Urothelium cell line (cell line): ENCODE results near the gene ANKRD11.
"Not testable (repeated sequence)": the region's sequence is repeated elsewhere in the genome, so short reads cannot be mapped to it uniquely, and the experiment has no call there.

Experiments
- DNase-seq: peaks from one replicate; pipeline ENCODE4 v3.0.0; 2011; ENCODE audit warnings: low spot score, mixed read lengths
- FAIRE-seq: peaks from 2 replicates; lab custom pipeline; 2011; peaks lifted over from hg19 to GRCh38; lab: Jason Lieb, UNC

The ANKRD11 gene

DNA sequence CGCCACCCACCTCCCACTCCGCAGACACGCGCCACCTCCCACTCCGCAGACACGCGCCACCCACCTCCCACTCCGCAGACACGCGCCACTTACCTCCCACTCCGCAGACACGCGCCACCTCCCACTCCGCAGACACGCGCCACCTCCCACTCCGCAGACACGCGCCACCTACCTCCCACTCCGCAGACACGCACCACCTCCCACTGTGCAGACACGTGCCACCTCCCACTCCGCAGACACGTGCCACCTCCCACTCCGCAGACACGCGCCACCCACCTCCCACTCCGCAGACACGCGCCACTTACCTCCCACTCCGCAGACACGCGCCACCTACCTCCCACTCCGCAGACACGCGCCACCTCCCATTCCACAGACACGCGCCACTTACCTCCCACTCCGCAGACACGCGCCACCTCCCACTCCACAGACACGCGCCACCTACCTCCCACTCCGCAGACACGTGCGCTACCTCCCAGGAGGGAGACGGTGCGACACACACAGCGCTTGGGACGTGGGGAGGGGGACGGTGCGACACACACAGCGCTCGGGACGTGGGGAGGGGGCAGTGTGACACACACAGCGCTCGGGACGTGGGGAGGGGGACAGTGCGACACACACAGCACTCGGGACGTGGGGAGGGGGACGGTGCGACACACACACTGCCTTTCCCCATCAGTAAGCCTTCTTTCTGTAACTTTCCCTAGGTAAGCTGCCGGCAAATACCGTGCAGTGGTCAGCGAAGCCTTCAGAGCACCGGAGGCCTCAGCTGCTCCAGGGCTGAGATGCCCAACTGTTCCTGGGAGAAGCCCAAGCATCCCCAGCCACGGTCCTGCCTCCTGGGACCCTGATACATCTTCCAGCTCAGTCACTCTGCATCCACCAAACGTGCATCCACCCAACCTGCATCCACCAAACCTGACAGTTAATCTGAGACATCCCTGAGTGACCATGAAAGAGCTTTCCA, 183.6 kb downstream of the ANKRD11 start:
- not testable (repeated sequence) for DNase-seq, FAIRE-seq

DNA sequence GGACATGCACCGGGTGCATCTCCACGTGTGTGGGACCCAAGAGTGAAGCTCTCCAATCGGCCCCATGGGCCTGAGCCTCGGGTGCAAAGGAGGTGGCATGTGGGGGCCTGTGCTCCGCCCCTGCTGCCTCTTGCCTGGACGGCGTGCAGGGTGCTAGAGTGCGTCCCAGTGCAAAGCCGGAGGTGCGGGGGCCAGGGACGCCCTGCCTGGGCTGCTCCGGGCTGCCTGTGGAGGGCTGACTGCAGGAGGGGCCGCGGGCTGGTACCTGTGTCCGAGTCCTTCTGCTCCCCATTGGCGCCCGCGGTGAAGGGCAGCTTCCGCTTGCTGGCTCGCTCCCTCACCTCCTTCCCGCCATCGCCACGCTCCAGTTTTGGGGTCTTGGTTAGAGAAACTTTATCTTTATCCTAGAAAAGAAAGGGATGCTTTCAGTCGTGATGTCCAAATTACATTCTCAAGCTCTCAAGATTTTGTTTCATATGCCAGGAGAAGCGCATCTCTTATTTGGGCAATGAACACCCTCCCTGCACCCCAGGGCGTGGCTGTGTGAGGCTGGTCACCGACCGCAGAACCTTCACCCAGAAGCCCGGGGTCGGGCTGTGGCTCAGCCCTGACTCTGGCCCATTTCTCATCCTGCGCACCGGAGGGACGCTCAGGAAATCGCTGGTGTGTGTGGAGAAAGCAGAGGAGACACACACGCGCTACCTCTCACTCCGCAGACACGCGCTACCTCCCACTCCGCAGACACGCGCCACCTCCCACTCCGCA, 185.2 kb downstream of the ANKRD11 start:
- no peak for FAIRE-seq

DNA sequence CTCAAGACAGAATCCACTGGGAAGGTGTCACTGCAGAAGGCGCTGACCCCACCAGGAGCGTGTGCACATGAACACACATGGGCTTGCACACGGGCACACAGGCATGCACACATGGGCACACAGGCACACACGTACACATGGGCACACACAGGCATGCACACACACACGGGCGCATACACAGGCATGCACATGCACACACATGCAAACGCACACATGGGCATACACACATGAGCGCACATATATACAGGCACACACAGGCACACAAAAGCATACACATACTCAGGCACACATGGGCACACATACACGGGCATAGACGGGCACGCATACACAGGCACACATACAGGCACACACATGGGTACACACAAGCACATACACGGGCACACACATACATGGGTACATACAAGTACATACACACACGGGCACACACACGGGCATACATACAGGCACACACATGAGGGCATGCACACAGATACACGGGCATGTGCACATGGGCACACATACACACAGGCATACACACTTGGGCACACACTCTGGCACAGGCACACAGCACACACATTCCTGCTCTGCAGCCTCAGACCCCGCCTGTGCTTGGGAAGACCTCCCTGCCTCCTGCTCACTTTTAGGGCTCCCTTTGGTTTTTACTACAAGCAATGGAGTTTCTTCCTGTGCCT, 186.0 kb downstream of the ANKRD11 start:
- FAIRE-seq (peak; percentile 89), DNase-seq (no peak)

More for the DNA sequence above, 185.2 kb downstream of the ANKRD11 start:
- no peak for DNase-seq

DNA sequence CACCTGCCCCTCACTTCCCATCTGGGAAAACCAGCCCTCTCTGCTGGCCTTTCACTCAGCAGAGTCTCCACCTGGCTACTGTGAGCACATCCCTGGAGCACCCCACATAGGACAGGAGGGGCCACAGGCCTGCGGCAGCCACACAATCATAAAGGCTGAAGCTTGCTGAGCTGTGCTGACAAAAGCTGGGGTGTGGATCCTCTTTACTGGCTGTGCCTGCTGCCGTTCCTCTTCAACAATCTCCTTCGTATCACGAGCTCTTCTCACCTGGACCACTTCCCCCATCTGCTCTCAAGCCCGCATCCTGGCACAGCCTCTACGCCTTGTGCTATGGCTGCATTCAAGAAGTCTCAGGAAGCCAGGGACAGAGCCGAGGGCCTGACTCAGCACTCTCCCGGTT, 186.7 kb downstream of the ANKRD11 start:
- FAIRE-seq = no peak

DNA sequence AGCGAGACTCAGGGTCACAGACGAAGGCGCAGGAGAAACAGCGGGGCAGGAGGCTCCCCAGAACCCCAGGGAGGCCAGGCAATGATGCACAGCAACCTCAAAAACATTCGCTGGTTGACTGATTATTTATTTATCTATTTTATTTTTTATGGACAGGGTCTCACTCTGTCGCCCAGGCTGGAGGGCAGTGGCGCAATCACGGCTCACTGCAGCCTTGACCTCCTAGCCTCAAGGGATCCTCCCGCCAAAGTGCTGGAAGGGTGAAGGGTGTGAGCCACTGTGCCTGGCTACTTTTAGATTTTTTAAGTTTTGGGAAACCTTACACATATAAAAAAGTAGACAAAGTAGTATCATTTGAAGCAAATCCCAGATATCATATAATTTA, 189.4 kb downstream of the ANKRD11 start:
- FAIRE-seq = no peak

More for the DNA sequence above, 186.7 kb downstream of the ANKRD11 start:
- DNase-seq = no peak

DNA sequence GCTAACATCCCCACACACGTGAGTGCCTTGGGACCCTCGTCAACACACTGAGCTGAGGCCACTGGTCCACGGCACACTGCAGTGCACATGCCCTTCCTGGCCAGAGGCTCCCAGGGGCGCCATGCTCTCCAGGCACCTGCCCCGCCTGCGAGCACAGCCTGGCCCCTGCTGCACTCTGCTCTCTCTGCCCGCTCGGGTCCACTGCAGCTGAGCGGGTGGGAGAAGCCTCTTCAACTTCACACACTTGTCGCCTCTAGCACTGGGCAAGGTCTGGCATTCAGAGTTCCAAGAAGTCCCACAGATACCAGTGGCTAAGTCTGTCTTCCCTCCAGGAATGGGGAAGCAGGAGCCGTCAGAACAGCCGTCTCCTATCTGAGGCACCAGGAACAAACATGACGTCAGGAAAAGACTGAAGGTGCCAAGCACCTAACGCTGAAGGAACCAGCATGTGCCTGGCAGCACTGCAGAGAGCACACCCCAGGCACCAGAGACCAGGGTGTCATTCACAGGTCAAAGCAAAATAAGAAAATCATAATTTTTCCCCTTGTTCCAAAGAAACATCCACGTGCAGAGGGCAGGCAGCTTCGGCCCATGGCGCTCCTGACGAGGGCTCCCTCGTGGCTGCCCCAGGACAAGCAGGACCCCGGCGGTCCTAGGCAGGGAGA, 189.9 kb downstream of the ANKRD11 start:
- no peak for FAIRE-seq

More for the DNA sequence above, 189.4 kb downstream of the ANKRD11 start:
- no peak for DNase-seq

DNA sequence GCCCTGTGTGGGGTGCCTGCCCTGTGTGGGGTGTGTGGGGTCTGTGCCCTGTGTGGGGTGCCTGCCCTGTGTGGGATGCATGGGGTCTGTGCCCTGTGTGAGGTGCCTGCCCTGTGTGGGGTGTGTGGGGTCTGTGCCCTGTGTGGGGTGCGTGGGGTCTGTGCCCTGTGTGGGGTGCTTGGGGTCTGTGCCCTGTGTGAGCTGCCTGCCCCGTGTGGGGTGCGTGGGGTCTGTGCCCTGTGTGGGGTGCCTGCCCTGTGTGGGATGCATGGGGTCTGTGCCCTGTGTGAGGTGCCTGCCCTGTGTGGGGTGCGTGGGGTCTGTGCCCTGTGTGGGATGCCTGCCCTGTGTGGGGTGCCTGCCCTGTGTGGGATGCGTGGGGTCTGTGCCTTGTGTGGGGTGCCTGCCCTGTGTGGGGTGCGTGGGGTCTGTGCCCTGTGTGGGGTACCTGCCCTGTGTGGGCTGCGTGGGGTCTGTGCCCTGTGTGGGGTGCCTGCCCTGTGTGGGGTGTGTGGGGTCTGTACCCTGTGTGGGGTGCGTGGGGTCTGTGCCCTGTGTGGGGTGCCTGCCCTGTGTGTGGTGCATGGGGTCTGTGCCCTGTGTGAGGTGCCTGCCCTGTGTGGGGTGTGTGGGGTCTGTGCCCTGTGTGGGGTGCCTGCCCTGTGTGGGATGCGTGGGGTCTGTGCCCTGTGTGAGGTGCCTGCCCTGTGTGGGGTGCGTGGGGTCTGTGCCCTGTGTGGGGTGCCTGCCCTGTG, 190.8 kb downstream of the ANKRD11 start:
- not testable (repeated sequence) for DNase-seq
- peak; percentile 84 for FAIRE-seq

More for the DNA sequence above, 189.9 kb downstream of the ANKRD11 start:
- no peak for DNase-seq

DNA sequence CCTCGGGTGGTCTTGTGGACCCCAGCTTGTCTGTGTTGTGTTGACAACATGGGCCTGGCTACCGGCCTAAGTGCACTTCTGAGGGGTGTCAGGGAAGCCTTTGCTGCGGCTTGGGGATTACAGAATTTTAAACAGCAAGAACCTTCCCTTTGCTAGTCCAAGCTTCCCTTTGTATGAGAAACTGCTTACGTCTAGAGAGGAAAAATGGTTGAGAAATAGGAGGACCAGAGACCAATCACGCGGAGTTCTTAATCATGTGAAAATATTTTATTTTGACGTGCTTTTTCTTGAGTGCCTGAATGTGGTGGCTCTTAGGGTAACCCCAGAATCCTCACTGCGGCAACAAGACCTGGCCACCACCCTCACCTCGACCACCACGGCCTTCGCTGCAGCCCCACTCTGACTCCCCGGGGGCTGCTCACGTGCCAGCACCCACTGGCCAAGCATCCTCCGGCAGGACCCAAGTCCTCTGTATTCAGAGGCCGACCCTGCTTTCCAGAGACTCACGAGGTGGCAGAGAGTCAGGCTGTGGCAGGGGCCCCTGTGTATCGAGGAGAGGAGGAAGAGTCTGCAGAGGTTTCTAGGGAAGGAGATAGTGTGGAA, 191.6 kb downstream of the ANKRD11 start:
- DNase-seq (no peak), FAIRE-seq (no peak)

DNA sequence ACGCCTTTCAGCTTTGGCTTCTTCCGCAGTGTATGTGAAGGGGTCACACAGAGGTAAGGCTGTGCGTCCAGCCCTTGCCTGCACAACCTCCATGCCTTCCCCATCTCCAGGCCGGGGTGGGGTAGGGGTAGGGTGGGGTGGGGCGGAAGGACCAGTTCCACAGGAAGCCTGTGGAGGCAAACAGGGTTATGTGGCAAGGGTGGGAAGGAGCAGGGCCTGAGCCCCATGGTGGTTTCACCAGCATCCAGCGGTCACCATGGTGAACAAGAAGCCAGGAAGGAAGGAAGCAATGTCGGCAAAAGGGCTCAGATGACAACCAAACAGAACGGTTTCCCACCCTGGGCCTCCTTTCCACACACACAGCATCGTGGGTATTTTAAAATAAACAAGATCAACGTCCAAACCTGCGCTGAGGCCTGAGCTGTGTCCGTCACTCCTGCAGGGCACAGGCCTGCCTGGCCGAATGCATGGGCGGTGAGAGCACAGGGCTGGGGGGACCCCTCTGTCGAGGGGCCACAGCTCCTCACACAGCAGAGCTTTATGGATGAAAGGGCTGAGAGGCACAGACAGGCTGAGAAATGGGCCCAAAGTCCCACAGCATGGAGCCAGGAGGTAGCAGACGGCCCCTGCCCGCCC, 192.3 kb downstream of the ANKRD11 start:
- no peak for FAIRE-seq
- DNase-seq = no peak

DNA sequence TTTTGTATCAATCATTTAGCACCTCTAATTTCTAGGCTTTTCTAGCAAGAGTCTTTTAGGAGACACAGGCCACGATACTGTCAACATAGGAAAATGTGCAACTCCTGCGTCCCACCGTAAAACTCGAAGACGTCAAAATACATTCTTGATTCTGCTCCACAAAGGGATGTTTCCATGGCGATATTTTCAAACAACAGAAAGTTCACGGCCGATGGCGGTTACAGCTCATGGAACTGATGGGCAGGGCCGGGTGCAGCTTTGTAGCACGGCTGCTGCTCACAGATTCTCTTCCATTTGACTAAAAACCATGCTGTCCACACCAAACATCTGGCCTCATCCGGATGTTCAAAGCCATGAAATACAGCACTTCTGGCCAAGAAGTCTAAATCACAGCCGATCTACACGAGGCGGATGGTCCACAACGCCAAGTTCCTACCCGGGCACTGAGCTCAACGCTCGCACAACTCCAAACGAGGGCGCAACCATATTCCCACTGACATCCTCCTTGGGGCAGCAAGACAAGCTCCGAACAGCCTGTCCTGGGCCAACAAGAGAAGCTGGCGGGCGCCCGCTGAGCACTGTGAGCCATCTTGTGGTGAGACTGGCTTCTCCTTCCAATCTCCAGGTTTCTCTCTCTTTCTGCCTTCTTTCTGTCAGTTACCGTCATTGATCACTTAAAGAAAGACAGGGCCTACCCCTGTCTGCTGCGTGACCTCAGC, 193.0 kb downstream of the ANKRD11 start:
- no peak for DNase-seq
- FAIRE-seq = no peak

DNA sequence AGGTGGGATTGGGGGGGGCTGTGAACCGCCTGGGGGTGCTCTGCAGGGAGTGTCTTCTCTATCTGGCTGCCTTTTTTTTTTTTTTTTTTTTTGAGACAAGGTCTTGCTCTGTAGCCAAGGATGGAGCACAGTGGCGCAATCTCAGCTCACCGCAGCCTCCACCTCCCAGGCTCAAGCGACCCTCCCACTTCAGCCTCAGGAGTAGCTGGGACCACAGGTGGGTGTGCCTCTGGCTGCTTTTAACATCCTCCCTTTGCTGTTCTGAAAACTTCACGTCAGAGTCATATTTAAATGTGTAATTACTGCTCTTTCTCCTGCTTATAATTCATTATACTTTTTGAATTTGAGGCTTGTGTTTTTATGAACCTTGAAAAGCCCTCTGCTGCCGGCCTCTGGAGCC, 194.4 kb downstream of the ANKRD11 start:
- DNase-seq = no peak
- no peak for FAIRE-seq

DNA sequence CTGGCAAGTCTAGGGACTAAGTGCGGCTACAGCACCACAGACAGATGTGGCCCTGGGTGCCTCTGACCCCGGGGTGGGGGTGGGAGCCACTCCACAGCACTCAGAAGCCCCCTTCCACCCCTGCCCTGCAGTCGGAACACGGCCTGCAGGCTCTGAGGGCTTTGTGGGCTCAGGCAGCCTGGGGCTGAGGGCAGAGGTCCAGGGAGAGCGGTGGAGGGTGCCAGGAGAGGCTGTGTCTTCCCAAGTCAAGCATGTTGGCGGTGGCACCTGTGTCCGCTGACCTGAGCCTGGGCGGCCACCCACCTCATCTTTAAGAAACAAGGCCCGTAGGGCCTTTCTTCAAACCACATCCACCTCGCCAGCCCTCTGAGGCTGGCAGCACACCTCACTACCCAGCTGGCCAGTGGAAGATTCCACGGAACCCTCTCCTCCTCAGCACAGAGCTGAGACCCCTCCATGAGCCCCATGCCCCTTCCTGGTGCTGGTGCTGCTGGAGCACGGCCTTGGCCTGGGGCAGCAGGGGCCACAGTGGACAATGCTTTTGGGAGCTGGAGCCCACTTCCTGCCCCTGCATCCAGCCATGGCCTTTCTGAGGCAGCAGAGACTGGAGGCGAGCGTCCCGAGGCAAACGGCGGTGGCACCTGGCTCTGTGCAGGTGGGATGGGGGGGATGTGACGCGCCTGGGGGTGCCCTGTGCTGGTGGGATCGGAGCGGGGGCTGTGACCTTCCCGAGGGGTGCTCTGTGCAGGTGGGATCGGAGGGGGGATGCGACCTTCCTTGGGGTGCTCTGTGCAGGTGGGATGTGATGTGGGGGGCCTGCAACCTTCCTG, 195.1 kb downstream of the ANKRD11 start:
- FAIRE-seq (no peak), DNase-seq (no peak)

DNA sequence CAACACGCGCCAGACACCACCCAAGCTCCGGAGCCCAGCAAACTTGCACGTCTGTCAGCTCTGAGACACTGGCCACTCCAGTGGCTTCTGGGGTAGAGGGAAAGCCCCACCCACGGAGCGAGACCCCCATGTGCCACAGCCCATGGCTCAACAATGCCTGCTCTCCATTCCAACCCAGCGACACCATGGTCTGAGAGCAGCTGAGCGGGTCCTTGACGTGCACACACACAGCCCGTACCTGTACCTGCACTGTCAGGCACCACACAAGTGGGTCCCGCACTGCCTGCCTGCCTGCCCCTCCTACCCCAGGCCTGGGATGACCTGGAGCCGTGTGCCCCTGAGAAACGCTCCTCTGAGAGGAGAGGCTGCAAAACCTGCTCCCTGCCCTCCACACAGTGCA, 195.9 kb downstream of the ANKRD11 start:
- no peak for DNase-seq
- no peak for FAIRE-seq

DNA sequence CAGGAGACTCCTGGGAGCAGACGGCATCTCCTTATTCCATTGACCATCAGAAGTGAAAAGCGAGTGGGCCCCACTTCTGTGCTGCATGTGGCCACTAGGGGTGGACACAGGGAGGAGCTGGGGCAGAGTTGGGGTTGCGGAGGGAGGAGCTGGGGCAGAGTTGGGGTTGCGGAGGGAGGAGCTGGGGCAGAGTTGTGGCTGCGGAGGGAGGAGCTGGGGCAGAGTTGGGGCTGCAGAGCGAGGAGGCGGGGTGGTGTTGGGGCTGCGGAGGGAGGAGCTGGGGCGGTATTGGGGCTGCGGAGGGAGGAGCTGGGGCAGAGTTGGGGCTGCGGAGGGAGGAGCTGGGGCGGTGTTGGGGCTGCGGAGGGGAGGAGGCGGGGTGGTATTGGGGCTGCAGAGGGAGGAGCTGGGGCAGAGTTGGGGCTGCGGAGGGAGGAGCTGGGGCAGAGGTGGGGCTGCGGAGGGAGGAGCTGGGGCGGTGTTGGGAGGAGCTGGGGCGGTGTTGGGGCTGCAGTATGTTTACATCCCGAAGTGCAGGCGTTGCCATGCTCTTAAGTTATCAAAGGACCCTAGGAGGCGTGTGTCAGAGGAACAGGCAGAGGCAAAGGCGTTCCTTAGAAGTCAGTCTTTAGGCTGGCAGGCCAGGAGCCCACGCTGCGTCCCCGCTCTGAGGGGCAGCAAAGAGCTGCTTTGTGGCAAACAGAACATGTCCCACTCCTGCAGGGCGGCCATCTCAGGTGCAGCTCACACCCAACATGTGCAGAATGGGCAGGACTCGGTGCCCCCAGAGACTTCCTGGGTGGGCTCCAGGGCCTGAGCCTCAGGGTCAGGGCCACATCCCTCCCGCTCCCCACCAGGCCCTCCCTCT, 196.9 kb downstream of the ANKRD11 start:
- DNase-seq (no peak), FAIRE-seq (peak; percentile 5)

DNA sequence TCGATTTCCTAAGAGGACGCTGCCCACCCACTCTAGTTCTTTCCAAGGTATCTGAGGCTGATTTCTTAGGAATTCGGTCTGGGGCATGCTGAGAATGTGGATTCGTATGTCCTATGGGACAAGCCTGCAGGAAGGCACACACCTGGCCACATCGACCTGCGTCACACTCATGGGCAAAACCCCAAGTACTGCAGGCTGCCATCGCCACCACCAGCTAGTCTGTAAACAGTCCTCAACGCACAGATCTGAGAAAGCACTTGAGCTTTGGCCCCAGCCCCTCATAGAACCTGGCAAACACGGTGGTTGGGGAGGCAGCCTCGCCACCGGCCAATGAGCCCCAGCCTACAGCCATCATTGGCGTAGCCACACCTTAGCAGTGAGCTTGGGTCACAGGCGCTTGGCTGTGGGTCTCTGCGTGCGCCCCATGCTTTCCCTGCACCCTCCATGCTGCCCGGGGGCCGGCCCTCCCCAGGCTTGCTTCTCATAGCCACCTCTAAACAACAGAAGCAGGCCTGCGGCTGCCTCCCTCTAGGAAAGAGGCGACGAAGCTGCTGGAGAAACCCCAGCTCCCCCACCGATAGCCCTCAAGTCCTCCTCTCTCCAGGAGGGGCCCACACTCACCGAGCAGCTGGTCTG, 197.8 kb downstream of the ANKRD11 start:
- DNase-seq (no peak), FAIRE-seq (no peak)

DNA sequence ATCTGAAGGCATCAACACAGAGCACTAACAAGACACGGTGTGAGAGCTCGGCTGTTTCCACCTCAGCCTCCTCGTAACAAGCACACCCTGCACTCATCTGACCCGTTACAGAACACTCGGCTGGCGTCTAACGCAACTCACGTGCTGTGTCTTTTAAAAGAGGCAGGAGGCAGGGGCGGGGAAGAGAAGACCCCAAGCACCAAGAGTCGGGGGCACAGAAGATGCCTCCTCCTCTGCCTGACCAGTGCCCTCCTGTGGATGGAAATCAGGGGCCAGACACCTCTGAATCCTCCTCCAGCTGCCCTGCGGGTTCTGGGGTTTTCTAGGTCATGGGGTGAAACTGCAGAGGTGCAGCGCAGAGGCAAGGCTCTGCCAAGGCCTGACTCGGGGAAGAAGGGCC, 198.6 kb downstream of the ANKRD11 start:
- DNase-seq = no peak
- FAIRE-seq = no peak
